Measurements from ENCODE around the gene DHCR24. TPM values are rescaled to one million over a fixed set of nuclear protein-coding genes. Genes with fewer than 3 reads are reported as not detected.
"Not testable (repeated sequence)": the region's sequence is repeated elsewhere in the genome, so short reads cannot be mapped to it uniquely, and the experiment has no call there.

DHCR24 gene, protein sequence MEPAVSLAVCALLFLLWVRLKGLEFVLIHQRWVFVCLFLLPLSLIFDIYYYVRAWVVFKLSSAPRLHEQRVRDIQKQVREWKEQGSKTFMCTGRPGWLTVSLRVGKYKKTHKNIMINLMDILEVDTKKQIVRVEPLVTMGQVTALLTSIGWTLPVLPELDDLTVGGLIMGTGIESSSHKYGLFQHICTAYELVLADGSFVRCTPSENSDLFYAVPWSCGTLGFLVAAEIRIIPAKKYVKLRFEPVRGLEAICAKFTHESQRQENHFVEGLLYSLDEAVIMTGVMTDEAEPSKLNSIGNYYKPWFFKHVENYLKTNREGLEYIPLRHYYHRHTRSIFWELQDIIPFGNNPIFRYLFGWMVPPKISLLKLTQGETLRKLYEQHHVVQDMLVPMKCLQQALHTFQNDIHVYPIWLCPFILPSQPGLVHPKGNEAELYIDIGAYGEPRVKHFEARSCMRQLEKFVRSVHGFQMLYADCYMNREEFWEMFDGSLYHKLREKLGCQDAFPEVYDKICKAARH
- total RNA-seq, result 12.0 TPM
- long read RNA-seq, full-length matches to known transcripts, result 11 of 16 reads
- long read RNA-seq, partial matches to known transcripts, result 1 of 16 reads
- long read RNA-seq, other reads (novel, unspliced or antisense), result 4 of 16 reads

DNA sequence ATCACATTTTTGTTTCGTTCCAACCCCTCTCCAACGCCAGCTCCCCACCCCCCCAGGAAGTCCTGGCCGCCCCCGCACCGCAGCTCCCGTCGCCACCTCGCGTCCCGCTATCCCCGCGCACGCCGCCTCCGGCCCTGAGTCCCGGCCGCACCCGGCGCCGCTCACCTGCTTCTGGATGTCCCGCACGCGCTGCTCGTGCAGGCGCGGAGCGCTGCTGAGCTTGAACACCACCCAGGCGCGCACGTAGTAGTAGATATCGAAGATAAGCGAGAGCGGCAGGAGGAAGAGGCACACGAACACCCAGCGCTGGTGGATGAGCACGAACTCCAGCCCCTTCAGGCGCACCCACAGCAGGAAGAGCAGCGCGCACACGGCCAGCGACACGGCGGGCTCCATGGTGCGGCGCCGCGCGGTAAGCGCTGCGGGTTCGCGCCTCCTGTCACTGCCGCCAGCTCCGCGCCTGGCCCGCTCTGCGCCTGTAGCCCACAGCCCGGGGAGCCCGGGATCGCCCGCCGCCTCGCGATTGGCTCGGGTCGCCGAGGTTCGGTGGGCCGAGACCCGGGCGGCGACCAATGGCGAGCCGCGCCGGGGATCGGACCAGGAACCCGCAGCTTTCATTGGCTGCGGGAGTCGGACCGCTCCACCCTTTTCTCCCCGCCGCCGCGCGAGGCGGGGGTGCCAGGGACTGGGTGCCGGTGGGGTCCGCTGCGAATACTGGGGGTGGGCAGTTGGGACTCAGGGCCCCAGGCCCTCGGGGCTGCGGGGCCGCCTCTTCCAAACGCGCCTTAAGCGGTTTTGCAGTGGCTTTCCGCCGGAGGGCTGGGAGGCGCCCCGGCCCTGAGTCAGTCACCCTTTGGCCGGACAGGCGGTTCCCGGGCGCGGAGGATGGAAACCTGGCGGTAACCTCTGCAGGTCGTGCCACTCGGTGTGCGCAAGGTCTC is at the start of gene DHCR24:
DHCR24 (minus strand) TSS at position 472 of the 941 bp plus-strand sequence; CDS start at position 396, 76 bp downstream.
- ATAC-seq (peak; percentile 98), DNase-seq (ENCODE audit: missing footprints) (peak; percentile 92)
- intact Hi-C loops (cut with DNase I), result loop anchor here (5.0 kb wide), 1 partner anchor 60 kb away; no protein-coding TSS in a partner anchor

DNA sequence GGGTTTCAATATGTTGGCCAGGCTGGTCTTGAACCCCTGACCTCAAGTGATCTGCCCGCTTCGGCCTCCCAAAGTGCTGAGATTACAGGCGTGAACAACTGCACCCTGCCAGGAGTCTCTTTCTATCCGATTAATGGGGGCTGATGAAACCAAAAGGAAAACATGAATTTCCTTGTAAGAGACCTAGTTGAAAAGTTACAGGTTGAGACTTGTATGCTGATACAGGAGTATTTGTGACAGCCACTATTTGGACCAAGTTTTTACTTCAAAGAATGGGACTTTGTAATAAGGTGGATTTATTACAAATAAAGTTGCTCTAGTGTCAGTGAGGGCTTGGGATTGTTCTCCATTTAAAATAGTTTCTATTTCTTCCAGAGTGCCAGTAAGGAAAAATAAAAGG is 49.8 kb upstream of the DHCR24 start:
- no peak for ATAC-seq
- intact Hi-C loops (cut with DNase I), result no loop called here
- no peak for DNase-seq (ENCODE audit: missing footprints)

DNA sequence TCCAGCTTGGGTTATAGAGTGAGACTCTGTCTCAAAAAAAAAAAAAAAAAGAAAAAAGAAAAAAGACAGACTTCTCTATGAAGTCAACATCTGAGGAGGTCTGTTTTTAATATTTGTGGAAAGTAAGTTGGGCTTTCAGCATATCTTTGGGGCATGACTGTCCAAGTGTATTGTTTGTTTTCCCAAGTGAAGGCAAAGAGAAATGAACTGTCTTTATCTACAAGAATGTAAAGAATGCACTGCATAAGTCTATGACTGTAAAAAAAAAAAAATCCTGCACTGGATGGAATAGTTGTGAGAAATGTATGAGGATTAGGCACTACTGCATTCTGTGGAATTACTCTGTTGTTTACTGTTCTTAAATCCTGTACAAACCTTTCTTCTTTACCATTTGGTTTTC is 47.9 kb upstream of the DHCR24 start:
- ATAC-seq, result no peak
- no peak for DNase-seq (ENCODE audit: missing footprints)
- intact Hi-C loops (cut with DNase I), result no loop called here

DNA sequence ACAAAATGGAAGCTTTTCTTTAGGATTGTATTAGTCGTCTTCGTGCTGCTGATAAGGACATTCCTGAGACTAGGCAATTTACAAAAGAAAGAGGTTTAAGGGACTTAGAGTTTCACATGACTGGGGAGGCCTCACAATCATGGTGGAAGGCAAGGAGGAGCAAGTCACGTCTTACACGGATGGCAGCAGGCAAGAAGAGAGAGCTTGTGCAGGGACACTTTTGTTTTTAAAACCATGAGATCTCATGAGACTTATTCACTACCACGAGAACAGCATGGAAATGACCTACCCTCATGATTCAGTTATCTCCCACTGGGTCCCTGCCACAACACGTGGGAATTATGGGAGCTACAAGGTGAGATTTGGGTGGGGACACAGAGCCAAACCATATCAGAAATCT is 47.1 kb upstream of the DHCR24 start:
- intact Hi-C loops (cut with DNase I); DNase-seq (ENCODE audit: missing footprints): not testable (repeated sequence)

DNA sequence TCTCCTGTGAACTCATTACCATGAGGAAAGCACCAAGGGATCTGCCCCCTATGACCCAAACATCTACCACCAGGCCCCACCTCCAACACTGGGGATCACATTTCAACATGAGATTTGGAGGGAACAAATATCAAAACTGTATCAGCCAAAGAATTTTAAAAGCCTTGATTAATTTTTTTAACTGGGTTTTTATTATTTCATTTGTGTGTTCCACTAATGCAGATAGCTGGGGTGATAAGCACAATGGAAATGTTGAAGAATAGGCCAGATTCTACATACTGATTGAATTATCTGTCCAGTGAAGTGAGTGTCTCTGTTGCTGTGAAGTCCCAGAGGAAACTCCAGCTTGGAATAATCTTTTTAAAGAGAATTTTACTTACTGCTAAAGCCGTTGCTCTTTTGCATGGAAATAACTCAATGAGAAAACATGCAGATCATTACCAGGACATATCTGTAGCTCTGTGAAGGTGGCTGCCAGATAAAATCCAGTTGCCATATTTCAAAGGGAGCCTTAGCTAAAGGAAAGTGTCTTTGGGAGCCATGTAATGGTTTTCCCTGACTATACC is 44.4 kb upstream of the DHCR24 start:
- intact Hi-C loops (cut with DNase I), result no loop called here
- DNase-seq (ENCODE audit: missing footprints) (no peak), ATAC-seq (no peak)

More for the DNA sequence above, 47.1 kb upstream of the DHCR24 start:
- ATAC-seq, result not testable (repeated sequence)

DNA sequence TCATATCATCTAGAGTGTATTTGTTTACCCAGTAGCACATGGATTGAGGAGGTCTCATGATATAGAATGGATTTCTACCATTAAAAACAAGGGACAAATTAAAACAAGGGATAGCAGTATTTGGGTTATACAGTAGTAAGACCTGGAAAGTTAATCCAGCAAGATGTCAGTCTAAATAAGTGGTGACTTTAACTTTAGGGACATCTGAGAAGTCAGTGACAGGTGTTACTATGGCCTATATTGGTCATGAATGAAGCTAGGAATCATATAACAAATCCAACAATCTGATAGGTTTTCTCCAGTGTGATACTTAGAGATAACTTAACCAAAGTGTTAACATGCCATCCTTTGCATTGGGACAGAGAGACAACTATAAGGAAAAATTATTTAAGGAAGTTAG is 42.7 kb upstream of the DHCR24 start:
- no peak for DNase-seq (ENCODE audit: missing footprints)
- ATAC-seq, result no peak
- intact Hi-C loops (cut with DNase I), result no loop called here

DNA sequence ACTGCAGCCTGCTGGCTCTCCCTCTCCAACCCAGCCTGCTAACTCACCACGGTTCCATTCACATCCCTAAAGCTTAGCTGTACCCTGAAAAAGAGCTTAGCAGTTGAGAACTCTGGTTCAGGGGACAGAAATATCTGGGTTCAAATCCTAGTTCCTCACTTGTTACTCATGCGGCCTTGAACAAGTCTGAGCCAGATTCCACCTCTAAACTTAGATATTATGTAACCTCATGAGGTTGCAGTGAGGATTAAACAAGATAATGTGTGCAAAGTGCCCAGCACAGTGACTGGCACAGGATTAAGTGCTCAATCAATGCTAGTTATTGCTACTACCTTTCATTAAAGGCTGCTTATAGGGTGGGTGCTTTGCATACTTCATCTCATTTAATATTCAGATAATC is 41.3 kb upstream of the DHCR24 start:
- DNase-seq (ENCODE audit: missing footprints) (no peak), ATAC-seq (no peak)
- intact Hi-C loops (cut with DNase I), result no loop called here

DNA sequence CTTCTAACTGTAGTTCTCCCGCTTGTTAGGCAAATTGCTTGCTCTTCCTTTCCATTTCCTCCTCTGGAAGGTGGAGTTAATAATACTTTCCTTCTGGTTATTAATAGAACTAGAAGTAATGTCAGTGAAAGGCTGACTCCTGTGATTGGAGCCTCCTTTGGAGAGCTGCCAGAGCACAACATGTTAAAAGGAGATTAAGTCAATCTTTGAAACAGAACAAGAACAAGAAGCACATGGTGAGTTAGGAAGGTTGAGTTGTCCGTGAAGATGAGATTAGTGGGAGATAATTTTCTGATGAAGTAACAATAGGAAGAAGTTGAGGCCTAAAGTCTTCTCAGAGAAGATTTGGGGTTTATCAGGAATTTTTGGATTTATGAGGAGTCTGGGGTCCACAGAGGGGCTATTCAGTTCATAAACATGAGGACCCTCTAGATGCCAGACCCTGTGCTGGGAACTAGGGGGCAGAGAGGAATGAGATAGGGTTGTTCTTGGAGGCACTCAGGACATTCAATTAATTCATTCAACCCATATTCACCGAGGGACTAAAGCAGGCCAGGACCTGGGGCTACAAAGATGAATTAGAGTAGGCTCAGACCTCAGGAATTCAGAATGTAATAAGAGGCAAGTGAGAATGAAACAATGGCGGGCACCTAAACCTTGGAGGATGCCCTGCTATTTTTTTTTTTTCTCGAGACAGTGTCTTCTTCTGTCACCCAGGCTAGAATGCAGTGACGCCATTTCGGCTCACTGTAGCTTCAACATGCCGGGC is 40.7 kb upstream of the DHCR24 start:
- no peak for DNase-seq (ENCODE audit: missing footprints)
- intact Hi-C loops (cut with DNase I), result no loop called here
- peak; percentile 49 for ATAC-seq

DNA sequence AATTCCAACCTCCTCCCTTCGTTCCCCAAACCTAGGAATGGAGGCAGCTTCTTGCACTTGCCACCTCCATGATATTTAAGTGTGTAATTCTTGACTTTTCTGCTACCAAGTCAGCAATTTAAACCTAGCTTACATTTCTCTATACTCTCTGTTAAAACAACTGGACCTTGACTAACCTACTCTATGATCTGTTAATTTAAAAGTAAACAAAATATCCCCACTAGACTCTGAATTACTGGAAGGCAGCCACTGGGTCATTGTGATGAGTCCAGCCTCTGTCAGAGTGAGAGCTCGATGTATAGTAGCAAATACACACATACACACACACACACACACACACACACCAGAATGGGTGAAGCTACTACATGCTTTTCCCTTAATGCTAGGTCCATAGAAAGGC is 40.0 kb upstream of the DHCR24 start:
- no peak for DNase-seq (ENCODE audit: missing footprints)
- intact Hi-C loops (cut with DNase I), result no loop called here
- no peak for ATAC-seq

DNA sequence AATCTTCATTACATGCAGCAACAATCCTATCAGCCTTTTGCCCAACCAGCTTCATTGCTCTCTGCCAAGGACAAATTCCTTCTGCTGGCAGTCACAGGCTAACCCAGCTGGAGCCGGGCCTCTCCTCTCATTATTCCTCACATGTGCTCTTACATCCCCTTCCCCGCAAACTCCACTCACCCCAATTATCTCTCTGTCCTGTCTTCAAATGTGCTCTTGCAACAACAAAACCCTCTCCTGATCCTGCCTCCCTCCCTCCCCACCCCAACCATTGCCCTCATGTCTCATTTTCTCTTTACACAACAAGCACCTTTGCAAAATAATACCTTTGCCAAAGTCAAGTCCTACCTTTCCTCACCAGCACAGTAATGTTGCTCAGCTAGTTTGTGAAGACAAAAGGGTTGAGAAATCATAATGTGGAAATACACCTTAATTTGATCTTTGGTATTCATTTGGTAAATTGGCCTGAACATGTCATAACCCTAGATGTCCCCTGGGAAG is 36.0 kb upstream of the DHCR24 start:
- intact Hi-C loops (cut with DNase I), result no loop called here
- DNase-seq (ENCODE audit: missing footprints), result no peak
- ATAC-seq, result peak; percentile 82

DNA sequence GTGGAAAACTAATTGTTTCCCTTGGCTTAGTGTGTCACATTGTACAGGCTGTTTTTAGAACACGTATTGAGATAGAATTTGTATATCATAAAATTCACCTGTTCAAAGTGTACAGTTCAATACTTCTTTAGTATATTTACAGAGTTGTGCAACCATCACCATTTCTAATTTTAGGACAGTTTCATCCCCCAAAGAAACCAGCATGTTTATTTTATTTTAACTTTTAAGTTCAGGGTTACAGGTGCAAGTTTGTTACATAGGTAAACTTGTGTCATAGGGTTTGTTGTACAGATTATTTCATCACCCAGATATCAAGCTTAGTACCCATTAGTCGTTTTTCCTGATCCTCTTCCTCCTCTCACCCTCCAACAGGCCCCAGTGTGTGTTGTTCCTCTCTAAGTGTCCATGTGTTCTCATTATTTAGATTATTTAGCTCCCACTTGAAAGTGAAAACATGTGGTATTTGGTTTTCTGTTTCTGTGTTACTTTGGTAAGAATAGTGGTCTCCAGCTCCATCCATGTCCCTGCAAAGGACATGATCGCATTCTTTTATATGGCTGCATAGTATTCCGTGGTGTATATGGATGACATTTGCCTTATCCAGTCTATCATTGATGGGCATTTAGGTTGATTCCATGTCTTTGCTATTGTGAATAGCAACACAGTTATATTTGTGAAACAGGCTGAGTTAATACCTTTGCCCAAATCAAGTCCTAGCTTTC is 35.2 kb upstream of the DHCR24 start:
- intact Hi-C loops (cut with DNase I), result no loop called here

DNA sequence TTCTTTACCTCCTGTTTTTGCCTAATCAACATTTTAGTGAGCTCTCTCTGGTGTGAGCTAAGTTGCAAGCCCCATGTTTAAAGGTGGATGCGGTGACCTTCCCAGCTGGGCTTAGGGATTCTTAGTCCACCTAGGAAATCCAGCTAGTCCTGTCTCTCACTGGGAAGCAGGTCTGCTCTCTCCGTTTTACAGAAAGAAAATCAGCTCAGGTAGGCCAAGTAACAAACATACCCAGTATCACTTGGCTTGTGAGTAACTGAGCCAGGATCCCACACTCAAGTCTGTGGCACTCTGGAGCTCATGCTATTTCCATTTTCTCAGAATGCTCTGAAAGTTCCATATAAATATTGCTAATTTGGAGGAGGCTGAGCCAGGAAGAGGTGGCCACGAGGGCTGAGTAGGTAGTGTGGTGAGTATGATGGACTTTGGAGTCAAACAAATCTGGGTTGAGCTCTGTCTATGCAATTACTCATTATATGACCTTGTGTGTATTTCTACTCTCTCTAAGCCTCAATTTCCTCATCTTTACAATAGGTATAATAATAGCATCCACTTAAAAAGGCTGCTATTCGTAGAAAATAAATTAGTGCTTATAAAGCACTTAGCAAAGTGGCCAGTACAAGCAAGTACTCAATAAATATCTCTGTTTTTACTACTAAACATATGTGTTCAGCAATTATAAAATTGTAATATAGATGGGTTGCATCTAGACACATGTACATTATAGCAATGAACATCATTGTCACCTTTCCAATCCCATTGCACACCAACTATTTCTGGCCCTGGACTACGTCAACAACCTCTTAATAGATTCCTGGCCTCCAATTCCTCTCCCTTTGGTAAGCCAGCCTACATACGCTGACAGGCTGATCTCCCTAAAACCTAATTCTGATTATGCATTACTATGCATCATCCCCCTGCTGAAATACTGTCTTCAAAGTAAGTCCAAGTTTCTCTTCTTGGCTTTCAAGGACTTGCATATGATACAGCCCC is 32.7 kb upstream of the DHCR24 start:
- ATAC-seq (peak; percentile 85), DNase-seq (ENCODE audit: missing footprints) (no peak)
- intact Hi-C loops (cut with DNase I), result no loop called here

More for the DNA sequence above, 35.2 kb upstream of the DHCR24 start:
- DNase-seq (ENCODE audit: missing footprints), result no peak
- no peak for ATAC-seq

DNA sequence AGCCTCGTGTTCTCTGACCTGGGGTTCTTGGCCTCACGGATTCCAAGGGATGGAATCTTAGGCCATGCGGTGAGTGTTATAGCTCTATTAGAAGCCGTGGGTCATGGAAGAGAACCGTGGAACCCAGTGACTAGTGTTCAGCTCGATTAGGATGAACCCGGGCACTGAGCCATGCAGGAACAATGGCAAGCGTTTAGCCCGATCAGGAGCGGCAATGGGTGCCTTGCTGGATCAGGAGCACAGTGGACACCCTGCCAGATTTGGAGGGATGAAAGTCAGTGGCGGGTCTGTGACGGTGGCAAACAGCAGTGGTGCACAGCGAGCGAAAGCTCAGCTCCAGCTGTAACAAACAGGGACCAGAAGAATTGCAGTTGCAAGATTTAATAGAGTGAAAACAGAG is 24.1 kb upstream of the DHCR24 start:
- DNase-seq (ENCODE audit: missing footprints); intact Hi-C loops (cut with DNase I); ATAC-seq: not testable (repeated sequence)

DNA sequence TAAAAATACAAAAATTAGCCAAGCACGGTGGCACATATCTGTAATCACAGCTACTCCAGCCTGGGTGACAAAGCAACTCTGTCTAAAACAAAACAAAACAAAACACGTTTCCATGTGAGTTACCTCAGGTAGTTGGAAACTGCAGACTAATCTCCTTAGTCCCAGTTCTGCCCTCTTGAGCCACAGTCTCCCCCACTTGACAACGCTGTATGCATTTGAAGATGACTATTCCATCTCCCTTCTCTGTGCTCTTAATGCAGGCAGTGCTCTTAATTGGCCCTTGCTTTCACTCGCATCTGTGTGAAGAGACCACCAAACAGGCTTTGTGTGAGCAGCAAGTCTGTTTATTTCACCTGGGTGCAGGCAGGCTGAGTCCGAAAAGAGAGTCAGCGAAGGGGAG is 19.6 kb upstream of the DHCR24 start:
- ATAC-seq (no peak), DNase-seq (ENCODE audit: missing footprints) (no peak)
- intact Hi-C loops (cut with DNase I), result no loop called here

DNA sequence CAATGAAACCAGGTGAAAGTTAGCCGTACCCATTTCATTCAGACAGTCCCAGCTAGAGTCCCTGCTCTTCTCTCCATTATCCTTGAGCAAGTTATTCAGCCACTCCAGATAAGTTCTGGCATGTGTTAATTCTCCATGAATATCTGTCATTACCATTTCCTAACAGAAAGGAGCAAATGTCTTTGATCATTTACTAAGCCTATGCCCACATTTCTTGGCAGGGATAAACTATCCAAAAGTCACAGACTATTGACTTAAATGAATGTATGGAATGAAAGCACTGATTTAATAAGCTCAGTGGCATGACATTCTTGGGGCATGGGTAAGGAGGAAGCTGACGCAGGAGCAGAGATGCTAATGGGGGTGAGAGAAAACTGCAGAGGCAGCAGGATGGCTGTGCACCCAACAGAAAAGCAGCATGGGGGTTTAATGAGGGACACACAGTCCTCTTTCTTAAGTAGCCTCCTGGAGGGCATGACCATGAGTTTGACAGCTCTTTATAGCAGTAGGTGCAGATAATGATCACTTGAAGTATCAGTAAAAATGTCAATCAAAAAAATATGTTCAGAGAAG is 17.6 kb upstream of the DHCR24 start:
- no peak for ATAC-seq
- intact Hi-C loops (cut with DNase I), result no loop called here
- no peak for DNase-seq (ENCODE audit: missing footprints)

DNA sequence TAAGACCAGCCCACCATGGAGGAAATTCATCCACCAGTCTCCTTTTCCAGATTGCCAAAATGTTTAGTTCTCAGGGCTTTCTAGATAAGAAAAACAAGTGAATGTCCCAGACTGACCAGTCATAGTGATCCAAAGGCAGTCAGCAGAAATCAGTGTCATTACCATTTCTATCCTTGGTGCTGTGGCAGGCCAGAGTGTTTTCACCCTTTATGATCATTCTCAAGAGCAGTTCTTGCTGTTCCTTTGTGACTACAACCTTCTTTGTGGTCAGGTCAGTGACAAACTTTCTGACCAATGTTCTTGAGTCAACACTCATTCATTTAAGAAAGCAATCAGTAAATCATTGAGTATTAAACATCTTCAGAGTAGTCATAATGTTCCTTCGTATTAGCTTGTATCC is 7.3 kb upstream of the DHCR24 start:
- intact Hi-C loops (cut with DNase I), result no loop called here
- DNase-seq (ENCODE audit: missing footprints), result no peak
- no peak for ATAC-seq

All from Right ventricle myocardium inferior (tissue), 1 donor.